Left ventricle myocardium superior (tissue), 1 donor: ENCODE data around the gene ACTN4. TPM values are rescaled to one million over a fixed set of nuclear protein-coding genes. Genes with fewer than 3 reads are reported as not detected.

Experiments
- ATAC-seq: fragments of 200-7000 bp; cut with Tn5 transposase; one replicate; pipeline ENCODE4 v1.9.1; 2020; ENCODE audit warnings: mild to moderate bottlenecking, moderate library complexity
- DNase-seq: peaks from one replicate; pipeline ENCODE4 v3.0.0-alpha.2; 2020
- intact Hi-C: fragments of 100-400 bp; cut with micrococcal nuclease; formaldehyde crosslinking; loops from one replicate; pipeline ENCODE4 v1.11.0; 2022
- total RNA-seq: library from RNA; stranded (reverse); fragmentation: NEBNext Ultra II Directional; extraction: Animal tissue kit (Norgen Biotek cat#: 25700); gene quantifications from one replicate; pipeline ENCODE4 v1.2.1, GENCODE V29; 2021
- donor health status: DM: no; HTN: yes; CAD: no; lungs with severe emphysema.

ACTN4 gene
- total RNA-seq, 1 donor from 2014 or later: 131 TPM

GRCh38 chr19:38656171-38656981 lies 8.9 kb downstream of the ACTN4 start:
- intact Hi-C loops: loop anchor here (10.0 kb wide), 2 partner anchors 48 to 178 kb away; partner anchors contain the start of gene ECH1
- ATAC-seq (peak; percentile 13), DNase-seq (no peak)

GRCh38 chr19:38657633-38658222 lies 10.3 kb downstream of the ACTN4 start:
- ATAC-seq (no peak), DNase-seq (no peak)
- intact Hi-C loops: loop anchor here (10.0 kb wide), 2 partner anchors 47 to 177 kb away; partner anchors contain the start of gene ECH1

- DNase-seq: no peak
- ATAC-seq: peak; percentile 72
- intact Hi-C loops: loop anchor here (10.0 kb wide), 2 partner anchors 46 to 176 kb away; partner anchors contain the start of gene ECH1
These were observed 11.2 kb downstream of the ACTN4 start for GRCh38 chr19:38658462-38659306.

GRCh38 chr19:38660724-38661123 lies 13.3 kb downstream of the ACTN4 start:
- intact Hi-C loops: no loop called here
- ATAC-seq (no peak), DNase-seq (no peak)

GRCh38 chr19:38661136-38661535 lies 13.7 kb downstream of the ACTN4 start:
- intact Hi-C loops: no loop called here
- DNase-seq: no peak
- ATAC-seq: no peak

- DNase-seq: no peak
- ATAC-seq: no peak
- intact Hi-C loops: no loop called here
These were observed 14.5 kb downstream of the ACTN4 start for GRCh38 chr19:38661996-38662395.

- intact Hi-C loops: no loop called here
- ATAC-seq: no peak
- no peak for DNase-seq
These were observed 15.2 kb downstream of the ACTN4 start for GRCh38 chr19:38662537-38663155.

GRCh38 chr19:38663156-38663651 lies 15.8 kb downstream of the ACTN4 start:
- DNase-seq: no peak
- peak; percentile 1 for ATAC-seq
- intact Hi-C loops: no loop called here

GRCh38 chr19:38663957-38664502 lies 16.6 kb downstream of the ACTN4 start:
- peak; percentile 71 for ATAC-seq
- DNase-seq: peak; percentile 84
- intact Hi-C loops: no loop called here

GRCh38 chr19:38664503-38665211 lies 17.2 kb downstream of the ACTN4 start:
- ATAC-seq (peak; percentile 49), DNase-seq (peak; percentile 58)
- intact Hi-C loops: no loop called here

- DNase-seq (no peak), ATAC-seq (no peak)
- intact Hi-C loops: no loop called here
These were observed 17.9 kb downstream of the ACTN4 start for GRCh38 chr19:38665219-38665931.

GRCh38 chr19:38665950-38666662 lies 18.7 kb downstream of the ACTN4 start:
- DNase-seq: peak; percentile 74
- intact Hi-C loops: no loop called here

GRCh38 chr19:38666663-38667511 lies 19.4 kb downstream of the ACTN4 start:
- intact Hi-C loops: no loop called here
- peak; percentile 47 for DNase-seq
- peak; percentile 12 for ATAC-seq

More at GRCh38 chr19:38665950-38666662, 18.7 kb downstream of the ACTN4 start:
- peak; percentile 60 for ATAC-seq

GRCh38 chr19:38667661-38668171 lies 20.3 kb downstream of the ACTN4 start:
- no peak for DNase-seq
- intact Hi-C loops: no loop called here
- ATAC-seq: no peak

GRCh38 chr19:38669552-38669951 lies 22.1 kb downstream of the ACTN4 start:
- ATAC-seq: no peak
- DNase-seq: no peak
- intact Hi-C loops: no loop called here

GRCh38 chr19:38670921-38671398 lies 23.5 kb downstream of the ACTN4 start:
- intact Hi-C loops: no loop called here
- DNase-seq (no peak), ATAC-seq (peak; percentile 32)
